K562 (cell line): Measurements from ENCODE around the gene APCDD1. TPM values are rescaled to one million over a fixed set of nuclear protein-coding genes. Genes with fewer than 3 reads are reported as not detected.

ENCODE experiments used
- ATAC-seq: fragments of 200-7000 bp; cut with Tn5 transposase; 3 replicates; pipeline ENCODE4 v1.9.1; 2020; ENCODE audit warnings: moderate library complexity
- BruUV-seq: library from RNA; stranded (reverse); fragments of 400-500 nt; replicated peaks from 2 replicates; lab custom pipeline; 2021; lab: Mats Ljungman, UMichigan
- CTCF ChIA-PET: fragments of 300-600 bp; formaldehyde crosslinking; extraction: SDS; loops from one replicate; lab custom pipeline; 2021; ENCODE audit warnings: low intra/inter-chr PET ratio; lab: Yijun Ruan, JAX
- POLR2A ChIA-PET: fragments of 300-600, 350-650 bp; sonication (Branson Sonifier 250); formaldehyde crosslinking; extraction: SDS; loops from one replicate; lab custom pipeline; 2021; ENCODE audit warnings: antibody characterized with exemption, inconsistent platforms; lab: Yijun Ruan, JAX
- DNase-seq, 4 experiments: peaks; one replicate each; pipeline versions ENCODE4 v3.0.0 to v3.0.0-alpha.2; 2011 to 2018; ENCODE audit warnings: low spot score in 3 of 4, mixed read lengths in 3 of 4; ENCODE audit errors: extremely low read depth in 1 of 4
- FAIRE-seq: peaks from 2 replicates; lab custom pipeline; 2011; peaks lifted over from hg19 to GRCh38; lab: Jason Lieb, UNC
- H2AFZ ChIP-seq: 2 replicates; pipeline ENCODE4 v1.6.0; 2011; ENCODE audit warnings: low read depth, low read length, control low read depth, inconsistent platforms
- H3K27ac ChIP-seq: fragments of 200-600 bp; 3 replicates; pipeline ENCODE4 v1.8.0; 2011; ENCODE audit warnings: low read depth, mild to moderate bottlenecking, control low read depth, inconsistent platforms, low read length, moderate library complexity, mixed read lengths; ENCODE audit errors: extremely low read depth
- H3K27me3 ChIP-seq, 2 experiments: fragments of 300-600 bp in 1 of 2; 2 replicates in 1 of 2; 3 replicates in 1 of 2; pipeline versions ENCODE4 v1.6.0 to v1.8.0; 2011; ENCODE audit warnings: inconsistent platforms in 2 of 2, low read length in 2 of 2, mild to moderate bottlenecking in 1 of 2, mixed read lengths in 1 of 2, moderate library complexity in 1 of 2; ENCODE audit not compliant: control insufficient read depth in 2 of 2, insufficient read depth in 2 of 2
- H3K36me3 ChIP-seq: fragments of 300-600 bp; 3 replicates; pipeline ENCODE4 v1.8.0; 2011; ENCODE audit warnings: mild to moderate bottlenecking, low read length, inconsistent platforms; ENCODE audit not compliant: control insufficient read depth, insufficient read depth
- H3K4me1 ChIP-seq, 2 experiments: fragments of 200-600 bp in 1 of 2; replicated peaks in 1 of 2; 2 replicates in 1 of 2; 3 replicates in 1 of 2; pipeline versions ENCODE4 v1.5.1 to v1.8.0; 2011; ENCODE audit warnings: inconsistent platforms in 2 of 2, low read length in 2 of 2, mild to moderate bottlenecking in 1 of 2, mixed read lengths in 1 of 2, moderate library complexity in 1 of 2; ENCODE audit not compliant: control insufficient read depth in 2 of 2, insufficient read depth in 2 of 2
- H3K4me2 ChIP-seq: 2 replicates; pipeline ENCODE4 v1.6.1; 2011; ENCODE audit warnings: low read length, control low read depth, inconsistent platforms, mixed read lengths; ENCODE audit not compliant: insufficient read depth
- H3K4me3 ChIP-seq: fragments of 200-600 bp; sonication (generic), shearing (Covaris generic); 2 replicates; pipeline ENCODE4 v1.5.1; 2016; ENCODE audit warnings: control low read depth, inconsistent platforms
- H3K79me2 ChIP-seq: fragments of 200-600 bp; 3 replicates; pipeline ENCODE4 v1.8.0; 2011; ENCODE audit warnings: low read length, inconsistent platforms; ENCODE audit not compliant: control insufficient read depth, insufficient read depth
- H3K9ac ChIP-seq, 2 experiments: 2 replicates each; pipeline versions ENCODE4 v1.6.0 to v1.6.1; 2011; ENCODE audit warnings: low read depth in 2 of 2, low read length in 2 of 2, control low read depth in 1 of 2, inconsistent platforms in 1 of 2, mild to moderate bottlenecking in 1 of 2, mixed read lengths in 1 of 2; ENCODE audit not compliant: insufficient read depth in 1 of 2
- H3K9me1 ChIP-seq: one replicate; pipeline ENCODE4 v1.6.0; 2011; ENCODE audit warnings: inconsistent platforms, mild to moderate bottlenecking, low read length, moderate library complexity; ENCODE audit not compliant: control insufficient read depth, insufficient read depth
- H3K9me3 ChIP-seq: replicated peaks from 2 replicates; pipeline ENCODE4 v1.5.1; 2011; ENCODE audit warnings: low read depth, low read length, inconsistent platforms; ENCODE audit not compliant: control insufficient read depth, insufficient read depth
- H4K20me1 ChIP-seq: replicated peaks from 2 replicates; pipeline ENCODE4 v1.6.1; 2011; ENCODE audit warnings: low read length, inconsistent platforms, mixed read lengths; ENCODE audit not compliant: control insufficient read depth, insufficient read depth
- CREM ChIP-seq: IDR thresholded peaks from 2 replicates; pipeline ENCODE4 v1.6.1; 2014; ENCODE audit warnings: antibody characterized with exemption, low read depth
- E2F1 ChIP-seq: sonication (generic); formaldehyde crosslinking; IDR thresholded peaks from 2 replicates; pipeline ENCODE4 v1.8.1; 2023; ENCODE audit warnings: mild to moderate bottlenecking, missing genetic modification reagents, moderate library complexity
- ZEB2 ChIP-seq: fragments of 450-650 bp; IDR thresholded peaks from 2 replicates; pipeline ENCODE4 v1.6.1; 2016
- ZNF639 ChIP-seq, 2 experiments: fragments of 200-800 bp in 1 of 2; sonication (Bioruptor generic) in 1 of 2; sonication (generic) in 1 of 2; formaldehyde crosslinking in 1 of 2; IDR thresholded peaks in 1 of 2; conservative IDR thresholded peaks in 1 of 2; 2 replicates each; pipeline versions ENCODE4 v1.5.0 to v1.6.1; 2016 to 2020; ENCODE audit warnings: missing compliant biosample characterization in 1 of 2, missing genetic modification characterization in 1 of 2, missing genetic modification reagents in 1 of 2
- WGBS: fragments of 100-300 bp; shearing (Covaris generic); methylation state at CpG from one replicate; pipeline ENCODE4 v1.1.6; 2016; ENCODE audit warnings: low coverage, mixed read lengths; ENCODE audit not compliant: insufficient coverage; ENCODE audit errors: missing lambda C conversion rate; 5-methylcytosine and 5-hydroxymethylcytosine counted together
- in situ Hi-C: fragments of 300-500 bp; cut with MboI; formaldehyde crosslinking; loops from 4 replicates; pipeline ENCODE4 v1.15.0; 2018; ENCODE audit warnings: inconsistent platforms, mixed read lengths
- intact Hi-C: fragments of 100-400 bp; cut with micrococcal nuclease; formaldehyde crosslinking; loops from 2 replicates; pipeline ENCODE4 v1.14.2; 2022
- polyA plus RNA-seq, 8 experiments: library from polyadenylated mRNA; depleted of rRNA in 4 of 8; stranded (reverse) in 5 of 8; unstranded in 3 of 8; fragments of >200 nt; fragmentation: Nextera tagmentation in 2 of 8; fragmentation: Illumina TruSeq in 1 of 8; extraction: Ambion mirVana in 2 of 8; extraction: Trizol in 1 of 8; gene quantifications; 2 replicates each; pipeline versions ENCODE4 v1.2.1 to v1.2.3, GENCODE V29; 2011 to 2014; ENCODE audit warnings: inconsistent platforms in 1 of 8, missing spikeins in 1 of 8
- total RNA-seq, 7 experiments: library from RNA; depleted of rRNA in 6 of 7; stranded (reverse); fragments of >200 nt in 6 of 7; fragmentation: Illumina TruSeq in 2 of 7; extraction: Trizol in 2 of 7; gene quantifications; 2 replicates each; pipeline versions ENCODE4 v1.2.1 to v1.2.3, GENCODE V29; 2011 to 2021; ENCODE audit warnings: low replicate concordance in 1 of 7

Gene APCDD1
- total and polyA plus RNA-seq, 9 of the 15 experiments (the other 6 are each of a cell fraction or from before 2014, with no cell fraction given): 0.07 TPM; not detected in 8

- Histone ChIP-seq H3K79me2 (no peaks in the 10 kb centered on the region), H4K20me1 (no peaks in the 10 kb centered on the region), H3K4me1 (peaks cover 0 to 4% of the 10 kb centered on the region in 2 experiments; a peak in 1 of 5 replicates), H3K4me3 (no peak overlapping the region), H3K27ac (no peak overlapping the region), H3K4me2 (no peak overlapping the region), H3K9me1 (no peaks in the 10 kb centered on the region), H3K9ac (no peak overlapping the region), H2AFZ (no peak overlapping the region), H3K9me3 (no peaks in the 10 kb centered on the region), H3K27me3 (peaks cover 17 to 33% of the 10 kb centered on the region in 2 experiments; a peak in 4 of 5 replicates), H3K36me3 (no peaks in the 10 kb centered on the region)
- ChIA-PET CTCF (no interaction called here), POLR2A (no interaction called here)
- 5% methylated on average over 16 of the region's 16 CpGs for WGBS
- no peak for ATAC-seq
- FAIRE-seq: no peak
- no peak for DNase-seq
- TF ChIP-seq ZEB2 (no peak), CREM (no peak), ZNF639 (CRISPR knock-in tag; conservative IDR thresholded peaks at IDR 0.05 in 1 of 2, IDR thresholded peaks at IDR 0.05 in 1 of 2) (no peak), E2F1 (no peak)
- no TSS peak for BruUV-seq
- in situ Hi-C loops (no loop called here), intact Hi-C loops (no loop called here)
Observed at GRCh38 chr18:10455726-10456453, 1.5 kb downstream of the APCDD1 start.
